ENCODE measurements around the gene CELA2B.
A peak's percentile ranks its signal among the peaks of the same experiment; 100 is the strongest.
"Not testable (repeated sequence)": the region's sequence is repeated elsewhere in the genome, so short reads cannot be mapped to it uniquely, and the experiment has no call there.

CELA2B gene

GRCh38 chr1:15445390-15446122 lies 30.3 kb upstream of the CELA2B start:
- DNase-seq, result no peak

- no peak for DNase-seq
Measured at GRCh38 chr1:15446212-15446611, 29.7 kb upstream of the CELA2B start.

DNA sequence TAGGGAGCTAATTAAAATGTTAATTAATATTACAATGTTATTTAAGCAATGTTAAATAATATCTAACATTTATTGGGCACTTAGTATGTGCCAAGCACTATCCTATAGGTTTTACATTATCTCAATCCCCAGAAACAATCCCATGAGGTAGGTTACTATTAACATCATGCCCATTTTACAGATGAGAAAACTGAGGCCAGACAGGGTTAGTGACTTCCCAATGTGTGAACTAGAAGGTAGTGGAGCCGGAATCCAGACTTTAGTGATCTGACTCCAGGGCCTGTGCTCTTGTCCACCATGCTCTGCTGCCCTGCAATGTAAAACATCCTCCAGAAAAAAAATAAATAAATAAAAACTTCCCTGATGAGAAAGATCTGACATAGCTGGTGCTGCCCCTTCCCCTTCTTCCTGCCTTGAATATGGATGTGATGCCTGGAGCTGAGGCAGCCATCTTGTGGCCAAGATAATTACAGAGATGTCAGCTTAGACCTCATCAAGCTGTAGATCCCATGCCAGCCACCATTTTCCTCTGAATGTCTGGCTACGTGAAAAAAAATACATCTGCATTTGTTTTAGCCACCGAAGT lies 26.9 kb upstream of the CELA2B start:
- no peak for DNase-seq

GRCh38 chr1:15449567-15449966 lies 26.3 kb upstream of the CELA2B start:
- no peak for DNase-seq

DNA sequence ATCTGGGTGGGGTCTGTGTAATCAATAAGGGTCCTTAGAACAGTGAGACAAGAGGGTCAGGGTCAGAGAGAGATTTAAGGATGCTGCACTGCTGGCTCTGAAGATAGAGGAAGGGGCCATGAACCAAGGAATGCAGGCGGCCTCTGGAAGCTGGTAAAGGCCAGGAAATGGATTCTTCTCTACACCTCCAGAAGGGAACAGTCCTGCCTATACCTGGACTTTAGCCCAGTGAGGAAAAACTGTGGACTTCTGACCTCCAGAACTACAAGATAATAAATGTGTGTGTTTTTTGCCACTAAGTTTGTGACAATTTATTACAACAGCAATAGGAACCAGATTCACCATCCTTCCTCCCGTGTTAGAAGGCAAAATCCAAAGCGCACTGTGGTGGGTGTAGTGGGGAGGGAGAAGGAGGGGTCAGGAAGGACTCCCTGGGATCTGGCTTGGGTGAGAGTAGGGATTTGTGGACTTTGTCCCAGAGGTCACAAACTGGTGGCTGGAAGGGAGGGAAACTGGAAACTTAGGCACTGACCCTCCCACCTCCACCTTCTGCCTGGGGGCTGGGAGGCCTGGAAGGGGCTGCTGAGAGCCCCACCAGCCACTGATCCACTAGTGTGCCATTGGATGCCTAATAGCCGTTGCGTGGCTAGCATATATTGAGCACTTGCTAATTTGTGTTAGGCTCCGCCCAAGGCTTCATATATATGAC lies 24.7 kb upstream of the CELA2B start:
- DNase-seq, result no peak

DNA sequence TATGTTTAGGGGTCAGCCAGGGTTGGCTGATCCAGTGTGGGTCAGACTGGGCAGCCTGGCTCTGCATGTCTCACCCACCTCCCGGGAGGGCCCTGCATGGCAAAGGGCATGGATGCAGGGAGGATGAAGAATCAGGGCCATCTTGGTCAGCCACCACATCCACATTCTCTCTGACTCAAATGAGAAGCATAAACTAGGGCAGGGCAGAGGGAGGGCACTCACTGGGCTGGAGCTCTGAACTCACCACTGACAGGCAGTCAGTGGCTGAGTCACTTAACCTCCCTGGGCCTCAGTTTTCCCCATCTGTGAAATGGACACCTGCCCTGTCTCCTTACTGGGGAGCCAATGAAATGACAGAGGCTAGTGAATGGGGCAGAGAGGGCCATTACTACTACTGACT lies 23.7 kb upstream of the CELA2B start:
- DNase-seq, result no peak

DNA sequence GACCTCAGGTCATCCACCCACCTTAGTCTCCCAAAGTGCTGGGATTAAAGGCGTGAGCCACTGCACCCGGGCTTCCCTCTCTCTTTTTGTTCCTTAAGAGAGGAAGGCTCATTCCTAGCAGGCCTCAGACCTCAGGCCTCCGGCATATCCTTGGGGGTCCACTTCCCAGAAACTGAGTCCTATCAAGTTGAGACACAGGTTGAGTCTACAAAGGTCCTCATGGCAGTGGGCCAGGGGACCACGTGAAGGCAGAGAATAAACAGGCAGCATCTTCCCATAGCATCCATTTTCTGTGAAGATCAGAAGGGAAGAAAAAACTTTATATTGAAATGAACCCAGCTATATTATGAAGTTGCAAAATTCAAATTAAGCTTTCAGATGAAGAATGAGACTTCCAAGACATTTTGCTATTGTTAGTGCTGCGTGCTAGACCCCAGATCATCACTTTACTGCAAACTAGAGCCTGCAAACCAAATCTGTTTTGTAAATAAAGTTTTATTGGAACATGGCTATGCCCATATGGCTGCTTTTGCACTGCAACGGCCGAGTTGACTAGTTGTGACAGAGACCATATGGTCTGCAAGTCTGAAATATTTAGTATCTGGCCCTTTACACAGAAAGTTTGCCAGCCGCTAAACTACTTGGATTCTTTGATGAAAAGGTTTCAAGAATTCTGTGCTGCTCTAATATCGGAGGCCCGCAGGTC lies 22.9 kb upstream of the CELA2B start:
- DNase-seq, result no peak

DNA sequence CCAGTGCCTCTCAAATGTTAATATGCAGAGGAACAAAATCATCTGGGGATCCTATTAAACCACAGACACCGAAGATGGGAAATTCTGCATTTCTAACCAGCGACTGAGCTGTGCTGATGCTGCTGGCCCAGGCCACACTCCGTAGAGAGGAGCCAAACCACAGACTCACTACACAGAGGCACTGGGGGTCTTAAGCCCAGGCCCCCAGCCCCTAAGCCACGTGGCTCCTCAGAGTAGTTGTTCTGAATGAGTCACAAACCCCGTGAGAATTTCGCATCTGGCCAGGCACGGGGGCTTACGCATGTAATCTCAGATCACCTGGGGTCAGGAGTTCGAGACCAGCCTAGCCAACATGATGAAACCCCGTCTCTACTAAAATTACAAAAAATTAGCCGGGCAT lies 22.2 kb upstream of the CELA2B start:
- DNase-seq, result no peak

GRCh38 chr1:15454256-15454655 lies 21.6 kb upstream of the CELA2B start:
- DNase-seq, result no peak

DNA sequence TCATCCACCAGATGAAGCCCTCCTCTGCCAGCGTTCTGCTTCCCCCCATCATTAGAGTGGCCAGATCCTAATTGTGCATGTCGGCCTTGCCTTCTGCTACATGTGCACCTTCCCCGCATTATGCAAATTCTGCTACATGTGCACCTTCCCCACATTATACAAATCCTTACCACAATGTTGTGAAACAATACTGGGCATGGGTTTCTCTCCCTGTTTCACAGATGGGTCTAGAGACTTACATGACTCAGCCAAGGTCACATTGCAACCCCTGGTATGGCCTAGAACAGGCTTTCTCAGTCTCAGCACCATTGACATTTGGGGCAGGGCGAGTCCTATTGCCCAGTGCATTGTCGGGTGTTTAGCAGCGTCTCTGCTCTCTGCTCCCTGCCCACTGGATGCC lies 20.4 kb upstream of the CELA2B start:
- DNase-seq, result peak; percentile 81

- no peak for DNase-seq
Measured at GRCh38 chr1:15456313-15456954, 19.5 kb upstream of the CELA2B start, which contains the start of gene CELA2A. Gene CELA2A, plus strand, starts transcription at chr1:15456732. Its CDS starts 22 bp downstream, at chr1:15456754.

- no peak for DNase-seq
Measured at GRCh38 chr1:15457585-15457984, 18.3 kb upstream of the CELA2B start.

- not testable (repeated sequence) for DNase-seq
Measured at GRCh38 chr1:15458388-15458787, 17.5 kb upstream of the CELA2B start.

GRCh38 chr1:15459771-15460707 lies 15.9 kb upstream of the CELA2B start:
- no peak for DNase-seq

- no peak for DNase-seq
Measured at GRCh38 chr1:15460708-15461095, 15.2 kb upstream of the CELA2B start.

GRCh38 chr1:15463064-15463800 lies 12.7 kb upstream of the CELA2B start:
- peak; percentile 26 for DNase-seq

DNA sequence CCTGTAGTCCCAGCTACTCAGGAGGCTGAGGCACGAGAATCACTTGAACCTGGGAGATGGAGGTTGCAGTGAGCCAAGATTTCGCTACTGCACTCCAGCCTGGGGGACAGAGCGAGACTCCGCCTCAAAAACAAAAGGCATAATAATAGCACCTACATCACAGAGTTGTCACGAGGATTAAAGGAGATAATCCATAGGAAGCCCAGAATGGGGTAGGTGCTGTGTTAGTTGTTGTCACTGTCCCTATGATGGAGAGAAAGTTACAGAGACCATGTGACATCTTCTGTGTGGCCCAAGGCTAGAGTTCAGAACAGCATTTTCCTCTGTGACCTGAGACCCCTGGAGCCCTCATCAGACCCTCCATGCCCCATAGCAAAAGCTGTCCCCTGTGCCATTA lies 12.0 kb upstream of the CELA2B start:
- DNase-seq, result not testable (repeated sequence)

DNA sequence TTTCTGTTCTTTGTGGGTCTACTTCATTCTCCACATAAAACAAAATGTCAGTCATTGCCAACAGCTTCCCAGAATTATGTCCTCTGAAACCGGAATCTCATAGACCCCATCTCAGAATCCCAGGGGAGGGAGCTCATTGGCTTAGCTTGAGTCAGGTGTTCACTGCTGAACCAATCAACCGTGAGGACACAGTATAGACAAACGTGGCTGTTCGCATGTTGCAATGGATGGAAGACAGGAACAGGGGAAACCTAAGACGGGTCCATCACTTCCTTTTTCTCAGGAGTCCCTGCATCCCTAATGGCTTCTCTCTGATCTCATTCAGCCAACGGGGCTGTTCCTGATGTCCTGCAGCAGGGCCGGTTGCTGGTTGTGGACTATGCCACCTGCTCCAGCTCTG lies 10.2 kb upstream of the CELA2B start:
- DNase-seq, result no peak

GRCh38 chr1:15466955-15467625 lies 8.8 kb upstream of the CELA2B start:
- DNase-seq, result not testable (repeated sequence)

- no peak for DNase-seq
Measured at GRCh38 chr1:15468145-15468544, 7.8 kb upstream of the CELA2B start.

Data from NCI-H526 treated with DMSO at 0.1 percent for 48 hours (cell line).